K562 (cell line): ENCODE results near the gene SEC14L2. TPM values are rescaled to one million over a fixed set of nuclear protein-coding genes. Genes with fewer than 3 reads are reported as not detected.

Experiments
- CBFA2T2 ChIP-seq: fragments of 450-650 bp; conservative IDR thresholded peaks from 2 replicates; pipeline ENCODE4 v1.6.1; 2017; ENCODE audit warnings: mild to moderate bottlenecking
- CEBPB ChIP-seq: fragments of 450-650 bp; IDR thresholded peaks from 2 replicates; pipeline ENCODE4 v1.6.1; 2016; ENCODE audit warnings: missing genetic modification characterization, missing compliant biosample characterization
- KLF1 ChIP-seq: fragments of 450-650 bp; IDR thresholded peaks from 2 replicates; pipeline ENCODE4 v1.6.1; 2016; ENCODE audit warnings: missing genetic modification characterization, missing compliant biosample characterization
- NCOA2 ChIP-seq, 2 experiments: fragments of 450-650 bp; IDR thresholded peaks; 2 replicates each; pipeline ENCODE4 v1.6.1; 2018; ENCODE audit warnings: mild to moderate bottlenecking in 2 of 2, moderate library complexity in 1 of 2; ENCODE audit not compliant: partially characterized antibody in 2 of 2
- NR1H2 ChIP-seq: sonication (generic); formaldehyde crosslinking; IDR thresholded peaks from 2 replicates; pipeline ENCODE4 v1.4.0; 2020; ENCODE audit warnings: mild to moderate bottlenecking, missing genetic modification reagents
- PPARD ChIP-seq: fragments of 250-450 bp; sonication (Bioruptor Pico); IDR thresholded peaks from 2 replicates; pipeline ENCODE4 v1.8.0; 2022; ENCODE audit warnings: inconsistent platforms, mild to moderate bottlenecking, moderate library complexity
- PRMT5 ChIP-seq: sonication (generic); formaldehyde crosslinking; IDR thresholded peaks from 2 replicates; pipeline ENCODE4 v1.5.0; 2020; ENCODE audit warnings: missing genetic modification reagents
- PTTG1 ChIP-seq: fragments of 450-650 bp; IDR thresholded peaks from 2 replicates; pipeline ENCODE4 v1.6.1; 2016; ENCODE audit warnings: low read depth, mild to moderate bottlenecking, missing genetic modification characterization, missing compliant biosample characterization
- PURB ChIP-seq: sonication (generic); formaldehyde crosslinking; IDR thresholded peaks from 2 replicates; pipeline ENCODE4 v1.9.0; 2021; ENCODE audit warnings: low read depth, mild to moderate bottlenecking, missing genetic modification reagents
- RUNX1 ChIP-seq: sonication (generic); IDR thresholded peaks from 2 replicates; pipeline ENCODE4 v1.6.1; 2016; ENCODE audit warnings: antibody characterized with exemption, low read depth
- SRSF7 ChIP-seq: fragments of 200-400 bp; formaldehyde crosslinking; optimal IDR thresholded peaks from 2 replicates; pipeline ENCODE3; 2017; ENCODE audit warnings: mild to moderate bottlenecking, low read depth, low read length
- polyA plus RNA-seq, 8 experiments: library from polyadenylated mRNA; depleted of rRNA in 4 of 8; stranded (reverse) in 5 of 8; unstranded in 3 of 8; fragments of >200 nt; fragmentation: Nextera tagmentation in 2 of 8; fragmentation: Illumina TruSeq in 1 of 8; extraction: Ambion mirVana in 2 of 8; extraction: Trizol in 1 of 8; gene quantifications; 2 replicates each; pipeline versions ENCODE4 v1.2.1 to v1.2.3, GENCODE V29; 2011 to 2014; ENCODE audit warnings: inconsistent platforms in 1 of 8, missing spikeins in 1 of 8
- total RNA-seq, 7 experiments: library from RNA; depleted of rRNA in 6 of 7; stranded (reverse); fragments of >200 nt in 6 of 7; fragmentation: Illumina TruSeq in 2 of 7; extraction: Trizol in 2 of 7; gene quantifications; 2 replicates each; pipeline versions ENCODE4 v1.2.1 to v1.2.3, GENCODE V29; 2011 to 2021; ENCODE audit warnings: low replicate concordance in 1 of 7
- TF ChIP-seq, protein P1 (sequence below), 2 experiments: fragments of 450-650 bp in 1 of 2; sonication (generic) in 1 of 2; formaldehyde crosslinking in 1 of 2; IDR thresholded peaks in 1 of 2; conservative IDR thresholded peaks in 1 of 2; 2 replicates each; pipeline versions ENCODE4 v1.6.1 to v1.8.1; 2016 to 2023; ENCODE audit warnings: mild to moderate bottlenecking in 2 of 2, moderate library complexity in 2 of 2, inconsistent platforms in 1 of 2, missing genetic modification reagents in 1 of 2
- TF ChIP-seq, protein P2 (sequence below): fragments of 200-800 bp; sonication (Bioruptor generic); IDR thresholded peaks from 2 replicates; pipeline ENCODE4 v1.6.1; 2017; ENCODE audit warnings: missing genetic modification characterization, missing compliant biosample characterization
- TF ChIP-seq, protein P3 (sequence below): fragments of 250-450 bp; sonication (Bioruptor Pico); IDR thresholded peaks from 2 replicates; pipeline ENCODE4 v1.8.0; 2022; ENCODE audit warnings: moderate library complexity, mild to moderate bottlenecking, inconsistent platforms
- TF ChIP-seq, protein P4 (sequence below): sonication (generic); formaldehyde crosslinking; IDR thresholded peaks from 2 replicates; pipeline ENCODE4 v1.8.1; 2023; ENCODE audit warnings: mild to moderate bottlenecking, missing genetic modification reagents, moderate library complexity
- TF ChIP-seq, protein P5 (sequence below): sonication (generic); formaldehyde crosslinking; IDR thresholded peaks from 2 replicates; pipeline ENCODE4 v1.8.0; 2022; ENCODE audit warnings: mild to moderate bottlenecking, missing genetic modification reagents
- TF ChIP-seq, protein P6 (sequence below), 2 experiments: fragments of 450-650 bp in 1 of 2; IDR thresholded peaks; 2 replicates each; pipeline ENCODE4 v1.6.1; 2011 to 2017; ENCODE audit warnings: low read depth in 2 of 2, antibody characterized with exemption in 1 of 2, borderline replicate concordance in 1 of 2, low read length in 1 of 2, mild to moderate bottlenecking in 1 of 2, mixed read lengths in 1 of 2; ENCODE audit not compliant: control insufficient read depth in 1 of 2

Gene SEC14L2
- total and polyA plus RNA-seq, 9 of the 15 experiments (the other 6 are each of a cell fraction or from before 2014, with no cell fraction given), result 0.03 to 0.17 (median 0.10) TPM

DNA sequence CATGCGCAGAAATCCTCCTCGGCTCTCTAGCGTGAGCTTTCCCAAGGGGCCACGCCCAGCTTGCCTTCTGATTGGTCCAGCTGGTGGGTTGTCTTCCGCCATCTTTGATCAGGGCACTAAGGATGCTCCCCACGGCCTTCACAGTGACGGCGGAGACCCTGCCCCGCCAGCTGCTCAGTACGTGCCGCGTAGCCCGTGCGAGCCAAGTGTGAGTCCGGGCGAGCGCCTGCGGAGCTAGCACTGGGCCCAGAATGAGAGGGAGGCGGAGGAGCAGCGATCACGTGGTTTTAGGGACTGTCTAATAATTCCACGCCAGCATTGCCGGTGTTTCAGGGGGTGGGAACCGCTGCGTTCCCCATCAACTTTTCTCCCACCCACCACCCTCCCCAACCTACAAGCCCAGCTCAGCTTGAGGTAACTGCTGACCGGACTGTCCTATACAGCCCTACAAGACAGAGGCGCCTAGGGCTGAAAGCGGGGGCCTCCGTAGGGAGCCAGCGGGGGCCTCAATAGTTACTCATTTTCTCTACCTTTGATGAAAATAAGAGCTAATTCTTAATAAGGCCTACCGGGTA is 27.2 kb downstream of the SEC14L2 start (continued):
- TF ChIP-seq NR1H2, result no peak
- no peak for TF ChIP-seq SRSF7
- TF ChIP-seq CBFA2T2, result peak; percentile 78
- TF ChIP-seq, protein P1, sequence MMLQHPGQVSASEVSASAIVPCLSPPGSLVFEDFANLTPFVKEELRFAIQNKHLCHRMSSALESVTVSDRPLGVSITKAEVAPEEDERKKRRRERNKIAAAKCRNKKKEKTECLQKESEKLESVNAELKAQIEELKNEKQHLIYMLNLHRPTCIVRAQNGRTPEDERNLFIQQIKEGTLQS (IDR thresholded peaks at IDR 0.05), result peak; percentile 25; the same call in 1 of the 2 replicates
- TF ChIP-seq, protein P1 (CRISPR knock-in tag; conservative IDR thresholded peaks at IDR 0.05), result no peak
- TF ChIP-seq, protein P2, sequence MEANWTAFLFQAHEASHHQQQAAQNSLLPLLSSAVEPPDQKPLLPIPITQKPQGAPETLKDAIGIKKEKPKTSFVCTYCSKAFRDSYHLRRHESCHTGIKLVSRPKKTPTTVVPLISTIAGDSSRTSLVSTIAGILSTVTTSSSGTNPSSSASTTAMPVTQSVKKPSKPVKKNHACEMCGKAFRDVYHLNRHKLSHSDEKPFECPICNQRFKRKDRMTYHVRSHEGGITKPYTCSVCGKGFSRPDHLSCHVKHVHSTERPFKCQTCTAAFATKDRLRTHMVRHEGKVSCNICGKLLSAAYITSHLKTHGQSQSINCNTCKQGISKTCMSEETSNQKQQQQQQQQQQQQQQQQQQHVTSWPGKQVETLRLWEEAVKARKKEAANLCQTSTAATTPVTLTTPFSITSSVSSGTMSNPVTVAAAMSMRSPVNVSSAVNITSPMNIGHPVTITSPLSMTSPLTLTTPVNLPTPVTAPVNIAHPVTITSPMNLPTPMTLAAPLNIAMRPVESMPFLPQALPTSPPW (CRISPR knock-in tag), result peak; percentile 79
- no peak for TF ChIP-seq PRMT5 (CRISPR knock-in tag)
- peak in 1 of 2 experiments; percentile 98 for TF ChIP-seq NCOA2 (IDR thresholded peaks at IDR 0.05; ENCODE audit: partially characterized antibody in 2 of 2)
- TF ChIP-seq CEBPB (tag), result no peak
- no peak for TF ChIP-seq PPARD (CRISPR knock-in tag)
- no peak for TF ChIP-seq KLF1 (tag)
- TF ChIP-seq, protein P3, sequence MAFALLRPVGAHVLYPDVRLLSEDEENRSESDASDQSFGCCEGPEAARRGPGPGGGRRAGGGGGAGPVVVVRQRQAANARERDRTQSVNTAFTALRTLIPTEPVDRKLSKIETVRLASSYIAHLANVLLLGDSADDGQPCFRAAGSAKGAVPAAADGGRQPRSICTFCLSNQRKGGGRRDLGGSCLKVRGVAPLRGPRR (CRISPR knock-in tag), result no peak
- no peak for TF ChIP-seq PTTG1 (tag)
- TF ChIP-seq, protein P4, sequence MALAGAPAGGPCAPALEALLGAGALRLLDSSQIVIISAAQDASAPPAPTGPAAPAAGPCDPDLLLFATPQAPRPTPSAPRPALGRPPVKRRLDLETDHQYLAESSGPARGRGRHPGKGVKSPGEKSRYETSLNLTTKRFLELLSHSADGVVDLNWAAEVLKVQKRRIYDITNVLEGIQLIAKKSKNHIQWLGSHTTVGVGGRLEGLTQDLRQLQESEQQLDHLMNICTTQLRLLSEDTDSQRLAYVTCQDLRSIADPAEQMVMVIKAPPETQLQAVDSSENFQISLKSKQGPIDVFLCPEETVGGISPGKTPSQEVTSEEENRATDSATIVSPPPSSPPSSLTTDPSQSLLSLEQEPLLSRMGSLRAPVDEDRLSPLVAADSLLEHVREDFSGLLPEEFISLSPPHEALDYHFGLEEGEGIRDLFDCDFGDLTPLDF (CRISPR knock-in tag), result no peak
- TF ChIP-seq, protein P5, sequence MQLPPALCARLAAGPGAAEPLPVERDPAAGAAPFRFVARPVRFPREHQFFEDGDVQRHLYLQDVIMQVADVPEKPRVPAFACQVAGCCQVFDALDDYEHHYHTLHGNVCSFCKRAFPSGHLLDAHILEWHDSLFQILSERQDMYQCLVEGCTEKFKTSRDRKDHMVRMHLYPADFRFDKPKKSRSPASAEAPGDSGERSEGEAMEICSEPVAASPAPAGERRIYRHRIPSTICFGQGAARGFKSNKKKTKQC (CRISPR knock-in tag), result no peak
- TF ChIP-seq PURB (CRISPR knock-in tag), result no peak
- TF ChIP-seq, protein P6, sequence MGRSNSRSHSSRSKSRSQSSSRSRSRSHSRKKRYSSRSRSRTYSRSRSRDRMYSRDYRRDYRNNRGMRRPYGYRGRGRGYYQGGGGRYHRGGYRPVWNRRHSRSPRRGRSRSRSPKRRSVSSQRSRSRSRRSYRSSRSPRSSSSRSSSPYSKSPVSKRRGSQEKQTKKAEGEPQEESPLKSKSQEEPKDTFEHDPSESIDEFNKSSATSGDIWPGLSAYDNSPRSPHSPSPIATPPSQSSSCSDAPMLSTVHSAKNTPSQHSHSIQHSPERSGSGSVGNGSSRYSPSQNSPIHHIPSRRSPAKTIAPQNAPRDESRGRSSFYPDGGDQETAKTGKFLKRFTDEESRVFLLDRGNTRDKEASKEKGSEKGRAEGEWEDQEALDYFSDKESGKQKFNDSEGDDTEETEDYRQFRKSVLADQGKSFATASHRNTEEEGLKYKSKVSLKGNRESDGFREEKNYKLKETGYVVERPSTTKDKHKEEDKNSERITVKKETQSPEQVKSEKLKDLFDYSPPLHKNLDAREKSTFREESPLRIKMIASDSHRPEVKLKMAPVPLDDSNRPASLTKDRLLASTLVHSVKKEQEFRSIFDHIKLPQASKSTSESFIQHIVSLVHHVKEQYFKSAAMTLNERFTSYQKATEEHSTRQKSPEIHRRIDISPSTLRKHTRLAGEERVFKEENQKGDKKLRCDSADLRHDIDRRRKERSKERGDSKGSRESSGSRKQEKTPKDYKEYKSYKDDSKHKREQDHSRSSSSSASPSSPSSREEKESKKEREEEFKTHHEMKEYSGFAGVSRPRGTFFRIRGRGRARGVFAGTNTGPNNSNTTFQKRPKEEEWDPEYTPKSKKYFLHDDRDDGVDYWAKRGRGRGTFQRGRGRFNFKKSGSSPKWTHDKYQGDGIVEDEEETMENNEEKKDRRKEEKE (IDR thresholded peaks at IDR 0.05; ENCODE audit: borderline replicate concordance in 1 of 2, control insufficient read depth in 1 of 2, low read depth in 2 of 2, low read length in 1 of 2), result no peak
- TF ChIP-seq RUNX1, result 0 out of 2 replicates have a peak, but pooled peaks have one; percentile 56
